ENCODE results near the gene EMX2. TPM values are rescaled to one million over a fixed set of nuclear protein-coding genes. Genes with fewer than 3 reads are reported as not detected.

EMX2 gene
- total and polyA plus RNA-seq, 2 experiments from 2014 or later = not detected

DNA sequence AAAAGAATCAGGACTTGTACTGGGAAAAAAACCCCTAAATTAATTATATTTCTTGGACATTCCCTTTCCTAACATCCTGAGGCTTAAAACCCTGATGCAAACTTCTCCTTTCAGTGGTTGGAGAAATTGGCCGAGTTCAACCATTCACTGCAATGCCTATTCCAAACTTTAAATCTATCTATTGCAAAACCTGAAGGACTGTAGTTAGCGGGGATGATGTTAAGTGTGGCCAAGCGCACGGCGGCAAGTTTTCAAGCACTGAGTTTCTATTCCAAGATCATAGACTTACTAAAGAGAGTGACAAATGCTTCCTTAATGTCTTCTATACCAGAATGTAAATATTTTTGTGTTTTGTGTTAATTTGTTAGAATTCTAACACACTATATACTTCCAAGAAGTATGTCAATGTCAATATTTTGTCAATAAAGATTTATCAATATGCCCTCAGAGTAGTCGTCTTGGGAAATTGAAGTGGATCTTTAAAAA lies 6.6 kb downstream of the EMX2 start:
- TF ChIP-seq EZH2phosphoT487 (IDR thresholded peaks at IDR 0.05; ENCODE audit: low read depth, severe bottlenecking, unreplicated experiment) = peak; percentile 40
- TF ChIP-seq, protein P1, sequence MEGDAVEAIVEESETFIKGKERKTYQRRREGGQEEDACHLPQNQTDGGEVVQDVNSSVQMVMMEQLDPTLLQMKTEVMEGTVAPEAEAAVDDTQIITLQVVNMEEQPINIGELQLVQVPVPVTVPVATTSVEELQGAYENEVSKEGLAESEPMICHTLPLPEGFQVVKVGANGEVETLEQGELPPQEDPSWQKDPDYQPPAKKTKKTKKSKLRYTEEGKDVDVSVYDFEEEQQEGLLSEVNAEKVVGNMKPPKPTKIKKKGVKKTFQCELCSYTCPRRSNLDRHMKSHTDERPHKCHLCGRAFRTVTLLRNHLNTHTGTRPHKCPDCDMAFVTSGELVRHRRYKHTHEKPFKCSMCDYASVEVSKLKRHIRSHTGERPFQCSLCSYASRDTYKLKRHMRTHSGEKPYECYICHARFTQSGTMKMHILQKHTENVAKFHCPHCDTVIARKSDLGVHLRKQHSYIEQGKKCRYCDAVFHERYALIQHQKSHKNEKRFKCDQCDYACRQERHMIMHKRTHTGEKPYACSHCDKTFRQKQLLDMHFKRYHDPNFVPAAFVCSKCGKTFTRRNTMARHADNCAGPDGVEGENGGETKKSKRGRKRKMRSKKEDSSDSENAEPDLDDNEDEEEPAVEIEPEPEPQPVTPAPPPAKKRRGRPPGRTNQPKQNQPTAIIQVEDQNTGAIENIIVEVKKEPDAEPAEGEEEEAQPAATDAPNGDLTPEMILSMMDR (IDR thresholded peaks at IDR 0.05; ENCODE audit: poor library complexity) = no peak
- TF ChIP-seq EZH2 (IDR thresholded peaks at IDR 0.05; ENCODE audit: borderline replicate concordance) = no peak
- Histone ChIP-seq H2AFZ (no peak overlapping the region), H3K27me3 (peaks cover 100% of the 10 kb centered on the region), H3K4me3 (no peak overlapping the region), H3K4me1 (ENCODE audit: insufficient read depth) (peaks cover 31% of the 10 kb centered on the region), H3K4me2 (no peak overlapping the region), H3K36me3 (replicated peaks; ENCODE audit: insufficient read depth, low read depth) (no peaks in the 10 kb centered on the region), H3K27ac (no peak overlapping the region), H3K9me3 (ENCODE audit: low read depth) (no peaks in the 10 kb centered on the region), H4K20me1 (ENCODE audit: insufficient read depth, poor library complexity, severe bottlenecking) (no peaks in the 10 kb centered on the region), H3K79me2 (no peaks in the 10 kb centered on the region), H3K9me2 (replicated peaks; ENCODE audit: insufficient read depth) (no peaks in the 10 kb centered on the region)
- no peak for DNase-seq (ENCODE audit: low spot score)
- 19% methylated on average over 6 of the region's 6 CpGs for WGBS (ENCODE audit: low lambda C conversion rate, missing lambda C conversion rate)

DNA sequence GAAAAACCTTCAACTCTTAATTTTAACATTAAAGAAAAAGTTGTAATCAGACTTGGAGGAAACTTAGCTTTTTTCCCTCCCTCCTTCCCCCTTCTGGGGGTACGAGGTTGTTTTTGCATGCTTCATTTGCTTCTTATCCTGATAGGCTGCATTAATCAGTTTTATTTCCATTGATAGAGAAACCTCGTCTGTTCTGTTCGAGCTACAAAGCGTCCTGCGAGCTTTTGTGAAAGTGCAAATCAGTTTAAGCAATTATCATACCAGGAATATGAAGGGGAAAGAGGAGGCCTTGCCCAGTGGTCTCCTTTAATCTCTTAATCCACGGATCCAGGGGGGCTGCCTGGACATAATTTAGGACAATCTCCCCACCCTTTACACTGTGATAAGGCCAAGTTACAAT lies 7.5 kb downstream of the EMX2 start:
- H3K27me3 ChIP-seq = peaks cover 100% of the 10 kb centered on the region
- no peak overlapping the region for H3K4me2 ChIP-seq
- no peaks in the 10 kb centered on the region for H4K20me1 ChIP-seq (ENCODE audit: insufficient read depth, poor library complexity, severe bottlenecking)
- peaks cover 22% of the 10 kb centered on the region for H3K4me1 ChIP-seq (ENCODE audit: insufficient read depth)
- H3K9me2 ChIP-seq (replicated peaks; ENCODE audit: insufficient read depth) = no peaks in the 10 kb centered on the region
- no peak overlapping the region for H2AFZ ChIP-seq
- H3K79me2 ChIP-seq = no peaks in the 10 kb centered on the region
- no peak for DNase-seq (ENCODE audit: low spot score)
- H3K9me3 ChIP-seq (ENCODE audit: low read depth) = no peaks in the 10 kb centered on the region
- H3K36me3 ChIP-seq (replicated peaks; ENCODE audit: insufficient read depth, low read depth) = no peaks in the 10 kb centered on the region
- no peak overlapping the region for H3K4me3 ChIP-seq
- no peak overlapping the region for H3K27ac ChIP-seq
- 4% methylated on average over 6 of the region's 6 CpGs for WGBS (ENCODE audit: low lambda C conversion rate, missing lambda C conversion rate)
- TF ChIP-seq EZH2 (IDR thresholded peaks at IDR 0.05; ENCODE audit: borderline replicate concordance) = no peak

DNA sequence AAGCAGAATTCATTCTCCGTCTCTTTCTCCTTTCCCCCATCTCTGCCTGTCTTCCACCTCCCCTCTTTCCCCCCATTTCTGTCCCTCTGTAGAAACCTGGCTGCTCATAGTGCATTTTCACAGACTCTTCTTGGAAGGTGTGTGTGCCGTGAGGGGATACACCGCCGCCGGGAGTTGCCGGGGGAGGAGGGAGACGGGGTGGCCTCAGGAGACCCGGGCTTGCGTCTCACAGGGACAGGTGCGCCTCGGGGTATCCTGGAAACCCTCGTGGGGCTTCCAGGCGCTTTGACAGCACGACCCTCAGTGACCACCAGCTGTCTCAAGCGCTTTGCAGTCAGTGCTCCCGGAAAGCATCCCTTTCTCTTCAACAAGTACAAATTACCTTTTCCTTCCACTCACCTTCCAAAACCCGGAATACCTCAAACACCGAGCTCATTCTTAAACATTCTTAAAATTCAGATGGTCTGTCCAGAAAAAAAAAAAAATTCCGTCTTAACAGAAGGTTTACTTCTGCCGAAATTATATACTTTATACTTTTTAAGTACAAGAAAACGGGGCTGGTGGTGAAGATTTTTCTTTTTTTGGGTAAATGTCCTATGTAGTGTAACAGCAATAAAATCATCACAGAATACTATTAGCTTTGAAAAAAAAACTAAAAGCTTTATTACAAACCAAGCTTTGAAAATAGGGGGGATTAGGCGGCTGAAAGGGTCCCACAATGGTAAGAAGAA lies 8.2 kb downstream of the EMX2 start:
- no peaks in the 10 kb centered on the region for H3K9me2 ChIP-seq (replicated peaks; ENCODE audit: insufficient read depth)
- H3K4me2 ChIP-seq = no peak overlapping the region
- no peaks in the 10 kb centered on the region for H3K9me3 ChIP-seq (ENCODE audit: low read depth)
- no peaks in the 10 kb centered on the region for H3K36me3 ChIP-seq (replicated peaks; ENCODE audit: insufficient read depth, low read depth)
- H3K4me1 ChIP-seq (ENCODE audit: insufficient read depth) = peaks cover 18% of the 10 kb centered on the region
- no peaks in the 10 kb centered on the region for H3K79me2 ChIP-seq
- TF ChIP-seq, protein P1 (IDR thresholded peaks at IDR 0.05; ENCODE audit: poor library complexity) = no peak
- TF ChIP-seq EZH2 (IDR thresholded peaks at IDR 0.05; ENCODE audit: borderline replicate concordance) (peak; percentile 85), EZH2phosphoT487 (IDR thresholded peaks at IDR 0.05; ENCODE audit: low read depth, severe bottlenecking, unreplicated experiment) (peak; percentile 15)
- no peak overlapping the region for H3K27ac ChIP-seq
- WGBS (ENCODE audit: low lambda C conversion rate, missing lambda C conversion rate) = 6% methylated on average over 22 of the region's 22 CpGs
- no peaks in the 10 kb centered on the region for H4K20me1 ChIP-seq (ENCODE audit: insufficient read depth, poor library complexity, severe bottlenecking)
- no peak for DNase-seq (ENCODE audit: low spot score)
- H3K4me3 ChIP-seq = no peak overlapping the region
- peaks cover 100% of the 10 kb centered on the region for H3K27me3 ChIP-seq
- no peak overlapping the region for H2AFZ ChIP-seq

DNA sequence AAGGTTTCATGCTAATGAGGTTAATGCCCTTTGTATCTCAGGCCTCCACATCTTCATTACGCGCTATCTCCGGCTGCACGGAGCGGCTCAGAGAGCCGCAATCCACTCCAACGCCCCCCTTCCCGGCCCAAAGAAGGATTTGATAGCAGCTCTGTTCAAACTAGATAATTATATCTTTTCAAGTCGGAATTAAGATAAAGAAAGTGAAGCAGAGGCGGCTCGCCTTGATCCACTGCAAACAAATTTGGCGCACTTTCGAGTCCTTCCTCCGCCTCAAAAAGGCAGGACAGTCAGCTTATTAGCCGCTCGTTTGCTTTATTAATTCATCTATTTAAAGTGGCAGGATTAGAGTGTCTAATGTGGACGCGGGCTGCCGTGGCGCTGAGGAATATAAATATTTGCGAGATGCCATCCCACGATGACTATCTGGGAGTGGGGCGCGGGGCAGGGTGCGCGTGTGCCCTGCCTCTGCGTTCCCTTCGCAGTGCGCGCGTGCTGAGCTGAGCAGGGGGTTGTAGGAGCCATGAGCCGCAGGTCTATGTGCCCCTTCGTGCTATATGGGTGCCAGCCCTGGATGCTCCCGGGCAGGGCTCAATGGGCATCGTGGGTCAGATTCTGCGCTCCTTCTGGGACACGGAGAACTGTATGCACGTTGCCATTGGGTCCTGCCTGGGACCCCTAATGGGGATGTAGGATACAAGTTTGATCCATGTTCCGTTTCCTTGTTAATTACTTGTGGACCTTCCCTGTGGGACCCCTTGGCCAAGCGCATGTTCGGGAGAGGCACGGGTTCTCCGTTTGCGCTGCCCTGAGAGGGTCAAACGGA lies 9.0 kb downstream of the EMX2 start:
- WGBS (ENCODE audit: low lambda C conversion rate, missing lambda C conversion rate) = 6% methylated on average over 44 of the region's 45 CpGs
- Histone ChIP-seq H3K9me3 (ENCODE audit: low read depth) (no peaks in the 10 kb centered on the region), H3K4me1 (ENCODE audit: insufficient read depth) (peaks cover 18% of the 10 kb centered on the region), H4K20me1 (ENCODE audit: insufficient read depth, poor library complexity, severe bottlenecking) (no peaks in the 10 kb centered on the region), H3K4me3 (no peak overlapping the region), H3K27me3 (peaks cover 100% of the 10 kb centered on the region), H3K36me3 (replicated peaks; ENCODE audit: insufficient read depth, low read depth) (no peaks in the 10 kb centered on the region), H3K27ac (no peak overlapping the region), H3K79me2 (no peaks in the 10 kb centered on the region), H2AFZ (no peak overlapping the region), H3K9me2 (replicated peaks; ENCODE audit: insufficient read depth) (no peaks in the 10 kb centered on the region), H3K4me2 (peak overlapping the region; percentile 65)
- DNase-seq (ENCODE audit: low spot score) = no peak
- TF ChIP-seq, protein P1 (IDR thresholded peaks at IDR 0.05; ENCODE audit: poor library complexity) = no peak
- TF ChIP-seq EZH2phosphoT487 (IDR thresholded peaks at IDR 0.05; ENCODE audit: low read depth, severe bottlenecking, unreplicated experiment) = peak; percentile 16
- peak; percentile 26 for TF ChIP-seq EZH2 (IDR thresholded peaks at IDR 0.05; ENCODE audit: borderline replicate concordance)

Measured in hepatocyte (in vitro differentiated cells).